ENCODE data around the gene CATSPER3.

The CATSPER3 gene

DNA sequence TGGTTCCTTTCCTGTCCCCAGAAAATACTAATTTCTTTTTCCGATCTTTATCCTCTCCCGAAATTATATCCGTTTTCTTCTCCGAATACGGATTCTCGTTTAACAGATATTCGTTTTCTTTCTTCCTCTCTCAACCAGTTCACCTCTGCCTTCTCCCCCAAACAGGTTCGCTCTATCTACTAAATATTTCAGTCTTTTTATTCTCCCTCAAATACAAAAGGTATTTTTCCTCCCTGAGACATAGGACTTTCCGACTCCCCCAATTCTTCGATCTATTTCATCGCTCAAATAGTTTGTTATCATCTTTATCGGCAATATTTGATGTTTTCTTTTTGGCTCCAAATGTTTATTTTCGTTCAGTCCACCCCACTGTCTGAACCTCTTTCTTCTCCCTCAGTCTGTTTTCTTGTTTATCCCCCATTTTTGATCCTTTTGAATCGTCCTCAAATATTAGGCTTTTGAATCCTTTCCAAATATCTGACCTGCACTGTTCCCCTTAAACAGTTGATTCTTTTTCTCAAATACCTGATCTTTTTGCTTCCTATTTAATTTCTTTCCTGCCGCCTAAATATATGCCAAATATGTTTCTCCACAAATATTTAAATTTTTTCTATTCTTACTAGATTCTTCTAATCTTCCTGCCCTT is 61.9 kb downstream of the CATSPER3 start:
- DNase-seq (ENCODE audit: low read depth, low spot score) = no peak

- DNase-seq (ENCODE audit: low read depth, low spot score) = no peak
Measured at GRCh38 chr5:135030123-135030955, 62.6 kb downstream of the CATSPER3 start.

GRCh38 chr5:135030956-135031812 is 63.5 kb downstream of the CATSPER3 start:
- DNase-seq (ENCODE audit: low read depth, low spot score) = no peak

DNA sequence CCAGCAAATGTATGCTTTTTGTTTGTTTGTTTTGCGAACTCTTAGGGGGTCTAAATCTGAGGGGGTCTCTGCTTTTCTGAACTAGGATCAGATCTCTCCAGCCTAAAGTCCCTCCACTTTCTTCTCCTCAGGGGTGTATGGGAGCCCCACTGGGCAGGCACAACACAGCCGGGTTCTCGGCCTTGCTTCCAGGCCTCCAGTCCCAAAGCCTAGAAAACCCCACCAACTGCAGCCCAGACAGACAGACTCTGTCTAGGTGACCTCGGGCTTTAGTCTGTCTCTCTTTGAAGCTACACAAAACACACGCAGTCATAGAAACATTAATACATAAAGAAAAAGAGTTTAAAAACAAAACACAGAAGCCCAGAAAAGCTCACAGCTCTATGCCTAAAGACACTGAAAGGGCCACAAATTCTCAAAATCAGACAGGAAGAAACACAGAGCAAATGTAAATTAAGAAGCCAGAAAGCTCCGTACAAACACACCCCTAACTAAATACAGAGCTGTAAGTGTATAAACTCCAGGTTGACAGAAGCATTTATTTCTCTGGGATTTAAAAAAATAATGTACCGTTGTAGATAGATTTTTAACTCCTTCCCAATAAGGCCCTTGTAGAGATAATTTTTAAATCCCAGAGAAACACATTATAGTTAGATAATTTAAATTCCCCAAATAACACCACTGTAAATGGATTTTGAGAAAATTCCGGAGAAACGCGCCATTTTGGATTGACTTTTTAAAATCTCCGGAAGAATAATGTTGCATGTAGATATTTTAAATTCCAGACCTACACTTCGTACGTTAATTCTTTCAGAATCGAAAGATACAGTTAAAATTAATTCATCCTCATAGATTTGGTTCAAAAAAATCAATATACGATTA is 64.3 kb downstream of the CATSPER3 start:
- no peak for DNase-seq (ENCODE audit: low read depth, low spot score)

- no peak for DNase-seq (ENCODE audit: low read depth, low spot score)
Measured at GRCh38 chr5:135032695-135032998, 64.9 kb downstream of the CATSPER3 start.

- no peak for DNase-seq (ENCODE audit: low read depth, low spot score)
Measured at GRCh38 chr5:135032999-135033861, 65.5 kb downstream of the CATSPER3 start.

- no peak for DNase-seq (ENCODE audit: low read depth, low spot score)
Measured at GRCh38 chr5:135033901-135034235, 66.2 kb downstream of the CATSPER3 start, which contains the start of gene PITX1. Gene PITX1, minus strand, starts transcription at chr5:135034228. Its CDS starts 347 bp downstream, at chr5:135033881.

- no peak for DNase-seq (ENCODE audit: low read depth, low spot score)
Measured at GRCh38 chr5:135034236-135034962, 66.7 kb downstream of the CATSPER3 start.

- DNase-seq (ENCODE audit: low read depth, low spot score) = no peak
Measured at GRCh38 chr5:135034963-135035677, 67.4 kb downstream of the CATSPER3 start.

- DNase-seq (ENCODE audit: low read depth, low spot score) = no peak
Measured at GRCh38 chr5:135035678-135036030, 67.9 kb downstream of the CATSPER3 start.

- no peak for DNase-seq (ENCODE audit: low read depth, low spot score)
Measured at GRCh38 chr5:135036405-135036804, 68.7 kb downstream of the CATSPER3 start.

GRCh38 chr5:135037519-135038204 is 70.0 kb downstream of the CATSPER3 start:
- no peak for DNase-seq (ENCODE audit: low read depth, low spot score)

GRCh38 chr5:135038205-135038812 is 70.6 kb downstream of the CATSPER3 start:
- DNase-seq (ENCODE audit: low read depth, low spot score) = no peak

DNA sequence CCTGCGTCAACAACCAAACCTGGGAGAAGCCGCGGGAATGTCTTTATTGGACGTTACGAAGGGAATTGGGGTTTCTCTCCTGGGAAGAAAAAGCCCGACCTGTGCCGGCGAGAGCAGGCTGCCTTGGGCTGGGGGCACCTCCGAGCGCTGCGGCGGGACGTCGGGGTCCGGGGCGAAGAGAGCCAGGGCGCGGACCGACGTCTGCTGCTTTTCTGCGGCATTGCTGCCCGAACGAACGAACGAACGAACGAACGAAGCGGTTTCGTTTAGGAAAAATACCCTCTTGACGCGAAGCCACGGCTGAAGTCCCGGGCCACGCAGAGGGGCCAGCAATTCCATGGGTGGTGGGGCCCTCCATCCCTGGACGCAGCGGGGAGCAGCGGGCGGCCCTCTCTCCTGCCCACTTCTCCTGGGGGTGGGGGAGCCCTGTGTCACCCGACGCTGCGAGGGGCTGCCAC is 71.1 kb downstream of the CATSPER3 start:
- DNase-seq (ENCODE audit: low read depth, low spot score) = no peak

- no peak for DNase-seq (ENCODE audit: low read depth, low spot score)
Measured at GRCh38 chr5:135039271-135040033, 71.7 kb downstream of the CATSPER3 start.

GRCh38 chr5:135040034-135040332 is 72.3 kb downstream of the CATSPER3 start:
- no peak for DNase-seq (ENCODE audit: low read depth, low spot score)

DNA sequence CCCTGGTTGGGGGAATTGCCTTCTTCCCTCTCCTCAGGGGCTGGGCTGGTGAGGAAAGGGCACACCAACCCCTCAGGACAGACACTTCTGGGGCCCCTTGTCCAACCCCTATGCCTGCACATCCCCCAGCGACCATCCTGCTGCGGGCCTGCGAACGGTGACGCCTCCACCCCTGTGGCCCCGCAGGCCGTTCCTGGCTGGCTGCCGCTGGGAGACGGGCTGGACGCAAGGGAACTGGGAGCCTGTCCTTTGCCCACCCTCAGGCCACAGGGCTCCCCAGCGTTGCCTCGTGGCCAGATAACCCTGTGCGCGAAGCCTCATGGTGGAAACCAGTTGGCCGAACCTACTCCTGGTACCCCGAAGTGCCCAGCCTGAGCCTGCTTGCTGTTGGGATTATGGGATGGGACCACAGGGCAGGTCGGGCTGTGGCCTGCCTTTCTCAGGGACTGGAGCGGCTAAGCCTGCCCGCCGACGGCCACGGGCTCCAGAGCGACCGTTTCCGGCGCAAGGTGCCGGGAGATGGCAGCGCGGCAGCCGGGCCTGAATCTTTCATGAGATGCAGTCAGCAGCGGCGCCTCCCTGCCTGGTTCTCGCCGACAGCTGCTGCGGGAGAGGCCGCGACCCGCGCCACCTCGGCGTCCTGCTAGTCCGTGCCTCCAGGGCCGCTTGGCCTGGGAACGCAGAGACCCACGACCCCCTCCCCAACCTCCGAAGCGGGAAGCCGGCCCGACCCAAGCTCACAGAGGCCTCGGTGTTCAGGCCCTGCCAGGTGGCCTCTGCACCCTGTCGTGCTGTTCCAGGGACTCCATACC is 72.8 kb downstream of the CATSPER3 start:
- no peak for DNase-seq (ENCODE audit: low read depth, low spot score)
